HEK293 (cell line): Measurements from ENCODE around the gene PTPRN2.

Experiments
- SCRT2 ChIP-seq: fragments of 450-650 bp; formaldehyde crosslinking; IDR thresholded peaks from 2 replicates; pipeline ENCODE4 v1.5.1; 2016; ENCODE audit warnings: missing biosample characterization, missing genetic modification characterization
- WT1 ChIP-seq: fragments of 450-650 bp; formaldehyde crosslinking; IDR thresholded peaks from 2 replicates; pipeline ENCODE4 v1.5.1; 2016; ENCODE audit warnings: missing biosample characterization, missing genetic modification characterization
- ZNF239 ChIP-seq: fragments of 450-650 bp; formaldehyde crosslinking; IDR thresholded peaks from 2 replicates; pipeline ENCODE4 v1.5.1; 2016; ENCODE audit warnings: missing biosample characterization, missing genetic modification characterization
- ZNF266 ChIP-seq: fragments of 450-650 bp; formaldehyde crosslinking; IDR thresholded peaks from 2 replicates; pipeline ENCODE4 v1.5.1; 2016; ENCODE audit warnings: missing biosample characterization, missing genetic modification characterization, low read depth
- ZNF274 ChIP-seq, 2 experiments: fragments of 200-500 bp in 1 of 2; fragments of 450-650 bp in 1 of 2; sonication (Bioruptor generic) in 1 of 2; formaldehyde crosslinking in 1 of 2; IDR thresholded peaks; 2 replicates each; pipeline versions ENCODE4 v1.5.1 to v1.6.1; 2014 to 2016; ENCODE audit warnings: borderline replicate concordance in 1 of 2, inconsistent platforms in 1 of 2, low read length in 1 of 2, missing biosample characterization in 1 of 2, missing genetic modification characterization in 1 of 2
- ZNF394 ChIP-seq: fragments of 450-650 bp; formaldehyde crosslinking; IDR thresholded peaks from 2 replicates; pipeline ENCODE4 v1.5.1; 2016; ENCODE audit warnings: missing biosample characterization, missing genetic modification characterization, mild to moderate bottlenecking, moderate library complexity, borderline replicate concordance
- ZNF48 ChIP-seq: fragments of 450-650 bp; formaldehyde crosslinking; IDR thresholded peaks from 2 replicates; pipeline ENCODE4 v1.5.1; 2016; ENCODE audit warnings: missing biosample characterization, missing genetic modification characterization
- ZNF544 ChIP-seq: fragments of 450-650 bp; formaldehyde crosslinking; IDR thresholded peaks from 2 replicates; pipeline ENCODE4 v1.5.0; 2017; ENCODE audit warnings: missing biosample characterization, missing genetic modification characterization
- TF ChIP-seq, protein P1 (sequence below): fragments of 450-650 bp; formaldehyde crosslinking; IDR thresholded peaks from 2 replicates; pipeline ENCODE4 v1.5.1; 2016; ENCODE audit warnings: missing biosample characterization, missing genetic modification characterization
- TF ChIP-seq, protein P2 (sequence below): fragments of 450-650 bp; formaldehyde crosslinking; IDR thresholded peaks from 2 replicates; pipeline ENCODE4 v1.5.1; 2016; ENCODE audit warnings: missing biosample characterization, missing genetic modification characterization
- TF ChIP-seq, protein P3 (sequence below): fragments of 450-650 bp; formaldehyde crosslinking; IDR thresholded peaks from 2 replicates; pipeline ENCODE4 v1.5.1; 2016; ENCODE audit warnings: missing biosample characterization, missing genetic modification characterization
- TF ChIP-seq, protein P4 (sequence below): fragments of 450-650 bp; formaldehyde crosslinking; IDR thresholded peaks from 2 replicates; pipeline ENCODE4 v1.5.1; 2016; ENCODE audit warnings: missing biosample characterization, missing genetic modification characterization, low read depth
- TF ChIP-seq, protein P5 (sequence below): fragments of 450-650 bp; formaldehyde crosslinking; IDR thresholded peaks from 2 replicates; pipeline ENCODE4 v1.5.1; 2017; ENCODE audit warnings: missing biosample characterization, missing genetic modification characterization

DNA sequence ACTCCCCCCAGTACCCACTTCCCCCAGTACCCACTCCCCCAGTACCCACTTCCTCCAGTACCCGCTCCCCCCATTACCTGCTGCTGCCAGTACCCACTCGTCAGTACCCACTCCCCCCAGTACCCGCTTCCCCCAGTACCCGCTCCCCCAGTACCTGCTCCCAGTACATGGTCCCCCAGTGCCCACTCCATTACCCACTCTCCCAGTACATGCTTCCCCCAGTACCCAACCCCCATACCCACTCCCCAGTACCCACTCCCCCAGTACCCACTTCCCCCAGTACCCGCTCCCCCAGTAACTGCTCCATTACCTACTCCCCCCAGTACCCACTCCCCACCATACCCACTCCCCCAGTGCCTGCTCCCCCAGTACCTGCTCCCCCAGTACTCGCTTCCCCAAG is 700.2 kb downstream of the PTPRN2 start:
- TF ChIP-seq, protein P1, sequence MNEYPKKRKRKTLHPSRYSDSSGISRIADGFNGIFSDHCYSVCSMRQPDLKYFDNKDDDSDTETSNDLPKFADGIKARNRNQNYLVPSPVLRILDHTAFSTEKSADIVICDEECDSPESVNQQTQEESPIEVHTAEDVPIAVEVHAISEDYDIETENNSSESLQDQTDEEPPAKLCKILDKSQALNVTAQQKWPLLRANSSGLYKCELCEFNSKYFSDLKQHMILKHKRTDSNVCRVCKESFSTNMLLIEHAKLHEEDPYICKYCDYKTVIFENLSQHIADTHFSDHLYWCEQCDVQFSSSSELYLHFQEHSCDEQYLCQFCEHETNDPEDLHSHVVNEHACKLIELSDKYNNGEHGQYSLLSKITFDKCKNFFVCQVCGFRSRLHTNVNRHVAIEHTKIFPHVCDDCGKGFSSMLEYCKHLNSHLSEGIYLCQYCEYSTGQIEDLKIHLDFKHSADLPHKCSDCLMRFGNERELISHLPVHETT (tag by site-specific recombination) = no peak
- TF ChIP-seq, protein P2, sequence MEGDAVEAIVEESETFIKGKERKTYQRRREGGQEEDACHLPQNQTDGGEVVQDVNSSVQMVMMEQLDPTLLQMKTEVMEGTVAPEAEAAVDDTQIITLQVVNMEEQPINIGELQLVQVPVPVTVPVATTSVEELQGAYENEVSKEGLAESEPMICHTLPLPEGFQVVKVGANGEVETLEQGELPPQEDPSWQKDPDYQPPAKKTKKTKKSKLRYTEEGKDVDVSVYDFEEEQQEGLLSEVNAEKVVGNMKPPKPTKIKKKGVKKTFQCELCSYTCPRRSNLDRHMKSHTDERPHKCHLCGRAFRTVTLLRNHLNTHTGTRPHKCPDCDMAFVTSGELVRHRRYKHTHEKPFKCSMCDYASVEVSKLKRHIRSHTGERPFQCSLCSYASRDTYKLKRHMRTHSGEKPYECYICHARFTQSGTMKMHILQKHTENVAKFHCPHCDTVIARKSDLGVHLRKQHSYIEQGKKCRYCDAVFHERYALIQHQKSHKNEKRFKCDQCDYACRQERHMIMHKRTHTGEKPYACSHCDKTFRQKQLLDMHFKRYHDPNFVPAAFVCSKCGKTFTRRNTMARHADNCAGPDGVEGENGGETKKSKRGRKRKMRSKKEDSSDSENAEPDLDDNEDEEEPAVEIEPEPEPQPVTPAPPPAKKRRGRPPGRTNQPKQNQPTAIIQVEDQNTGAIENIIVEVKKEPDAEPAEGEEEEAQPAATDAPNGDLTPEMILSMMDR (tag by site-specific recombination) = no peak
- TF ChIP-seq, protein P3, sequence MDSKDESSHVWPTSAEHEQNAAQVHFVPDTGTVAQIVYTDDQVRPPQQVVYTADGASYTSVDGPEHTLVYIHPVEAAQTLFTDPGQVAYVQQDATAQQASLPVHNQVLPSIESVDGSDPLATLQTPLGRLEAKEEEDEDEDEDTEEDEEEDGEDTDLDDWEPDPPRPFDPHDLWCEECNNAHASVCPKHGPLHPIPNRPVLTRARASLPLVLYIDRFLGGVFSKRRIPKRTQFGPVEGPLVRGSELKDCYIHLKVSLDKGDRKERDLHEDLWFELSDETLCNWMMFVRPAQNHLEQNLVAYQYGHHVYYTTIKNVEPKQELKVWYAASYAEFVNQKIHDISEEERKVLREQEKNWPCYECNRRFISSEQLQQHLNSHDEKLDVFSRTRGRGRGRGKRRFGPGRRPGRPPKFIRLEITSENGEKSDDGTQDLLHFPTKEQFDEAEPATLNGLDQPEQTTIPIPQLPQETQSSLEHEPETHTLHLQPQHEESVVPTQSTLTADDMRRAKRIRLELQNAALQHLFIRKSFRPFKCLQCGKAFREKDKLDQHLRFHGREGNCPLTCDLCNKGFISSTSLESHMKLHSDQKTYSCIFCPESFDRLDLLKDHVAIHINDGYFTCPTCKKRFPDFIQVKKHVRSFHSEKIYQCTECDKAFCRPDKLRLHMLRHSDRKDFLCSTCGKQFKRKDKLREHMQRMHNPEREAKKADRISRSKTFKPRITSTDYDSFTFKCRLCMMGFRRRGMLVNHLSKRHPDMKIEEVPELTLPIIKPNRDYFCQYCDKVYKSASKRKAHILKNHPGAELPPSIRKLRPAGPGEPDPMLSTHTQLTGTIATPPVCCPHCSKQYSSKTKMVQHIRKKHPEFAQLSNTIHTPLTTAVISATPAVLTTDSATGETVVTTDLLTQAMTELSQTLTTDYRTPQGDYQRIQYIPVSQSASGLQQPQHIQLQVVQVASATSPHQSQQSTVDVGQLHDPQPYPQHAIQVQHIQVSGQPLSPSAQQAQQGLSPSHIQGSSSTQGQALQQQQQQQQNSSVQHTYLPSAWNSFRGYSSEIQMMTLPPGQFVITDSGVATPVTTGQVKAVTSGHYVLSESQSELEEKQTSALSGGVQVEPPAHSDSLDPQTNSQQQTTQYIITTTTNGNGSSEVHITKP (tag by site-specific recombination) = no peak
- TF ChIP-seq, protein P4, sequence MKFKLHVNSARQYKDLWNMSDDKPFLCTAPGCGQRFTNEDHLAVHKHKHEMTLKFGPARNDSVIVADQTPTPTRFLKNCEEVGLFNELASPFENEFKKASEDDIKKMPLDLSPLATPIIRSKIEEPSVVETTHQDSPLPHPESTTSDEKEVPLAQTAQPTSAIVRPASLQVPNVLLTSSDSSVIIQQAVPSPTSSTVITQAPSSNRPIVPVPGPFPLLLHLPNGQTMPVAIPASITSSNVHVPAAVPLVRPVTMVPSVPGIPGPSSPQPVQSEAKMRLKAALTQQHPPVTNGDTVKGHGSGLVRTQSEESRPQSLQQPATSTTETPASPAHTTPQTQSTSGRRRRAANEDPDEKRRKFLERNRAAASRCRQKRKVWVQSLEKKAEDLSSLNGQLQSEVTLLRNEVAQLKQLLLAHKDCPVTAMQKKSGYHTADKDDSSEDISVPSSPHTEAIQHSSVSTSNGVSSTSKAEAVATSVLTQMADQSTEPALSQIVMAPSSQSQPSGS (tag by site-specific recombination) = no peak
- TF ChIP-seq SCRT2 (tag by site-specific recombination) (no peak), ZNF394 (tag by site-specific recombination) (no peak), ZNF544 (no peak), ZNF239 (no peak), ZNF274 (IDR thresholded peaks at IDR 0.05; ENCODE audit: low read length) (no peak), ZNF274 (tag by site-specific recombination; IDR thresholded peaks at IDR 0.05; ENCODE audit: borderline replicate concordance) (no peak), WT1 (tag by site-specific recombination) (no peak), ZNF266 (tag by site-specific recombination) (no peak), ZNF48 (no peak)
- TF ChIP-seq, protein P5, sequence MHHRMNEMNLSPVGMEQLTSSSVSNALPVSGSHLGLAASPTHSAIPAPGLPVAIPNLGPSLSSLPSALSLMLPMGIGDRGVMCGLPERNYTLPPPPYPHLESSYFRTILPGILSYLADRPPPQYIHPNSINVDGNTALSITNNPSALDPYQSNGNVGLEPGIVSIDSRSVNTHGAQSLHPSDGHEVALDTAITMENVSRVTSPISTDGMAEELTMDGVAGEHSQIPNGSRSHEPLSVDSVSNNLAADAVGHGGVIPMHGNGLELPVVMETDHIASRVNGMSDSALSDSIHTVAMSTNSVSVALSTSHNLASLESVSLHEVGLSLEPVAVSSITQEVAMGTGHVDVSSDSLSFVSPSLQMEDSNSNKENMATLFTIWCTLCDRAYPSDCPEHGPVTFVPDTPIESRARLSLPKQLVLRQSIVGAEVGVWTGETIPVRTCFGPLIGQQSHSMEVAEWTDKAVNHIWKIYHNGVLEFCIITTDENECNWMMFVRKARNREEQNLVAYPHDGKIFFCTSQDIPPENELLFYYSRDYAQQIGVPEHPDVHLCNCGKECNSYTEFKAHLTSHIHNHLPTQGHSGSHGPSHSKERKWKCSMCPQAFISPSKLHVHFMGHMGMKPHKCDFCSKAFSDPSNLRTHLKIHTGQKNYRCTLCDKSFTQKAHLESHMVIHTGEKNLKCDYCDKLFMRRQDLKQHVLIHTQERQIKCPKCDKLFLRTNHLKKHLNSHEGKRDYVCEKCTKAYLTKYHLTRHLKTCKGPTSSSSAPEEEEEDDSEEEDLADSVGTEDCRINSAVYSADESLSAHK = no peak
